Stomach (tissue), 4 donors: ENCODE measurements around the gene KMT2E.

ENCODE experiments used
- CTCF ChIP-seq, 7 experiments: fragments of 450-650 bp in 4 of 7; fragments of 200-600 bp in 3 of 7; sonication (generic) in 3 of 7; IDR thresholded peaks; one replicate each; pipeline ENCODE4 v1.5.1; 2016 to 2019; ENCODE audit warnings: antibody characterized with exemption in 7 of 7, control low read depth in 2 of 7, mild to moderate bottlenecking in 1 of 7
- EP300 ChIP-seq: sonication (generic); formaldehyde crosslinking; IDR thresholded peaks from one replicate; pipeline ENCODE4 v1.6.1; 2017; ENCODE audit warnings: antibody characterized with exemption
- POLR2A ChIP-seq, 4 donors: fragments of 450-650 bp; IDR thresholded peaks; one replicate each; pipeline ENCODE4 v1.6.1; 2016; ENCODE audit warnings: antibody characterized with exemption in 4 of 4, control low read depth in 2 of 4, mild to moderate bottlenecking in 1 of 4, moderate library complexity in 1 of 4

GRCh38 chr7:105011141-105011830 lies 2.7 kb upstream of the KMT2E start:
- no peak for TF ChIP-seq CTCF (IDR thresholded peaks at IDR 0.05)
- TF ChIP-seq POLR2A (IDR thresholded peaks at IDR 0.05): no peak
- TF ChIP-seq EP300: no peak
